ENCODE data around the gene TRAPPC2. TPM values are rescaled to one million over a fixed set of nuclear protein-coding genes. Genes with fewer than 3 reads are reported as not detected.

The TRAPPC2 gene
- total RNA-seq, 1 experiment from 2014 or later = 10.2 TPM

DNA sequence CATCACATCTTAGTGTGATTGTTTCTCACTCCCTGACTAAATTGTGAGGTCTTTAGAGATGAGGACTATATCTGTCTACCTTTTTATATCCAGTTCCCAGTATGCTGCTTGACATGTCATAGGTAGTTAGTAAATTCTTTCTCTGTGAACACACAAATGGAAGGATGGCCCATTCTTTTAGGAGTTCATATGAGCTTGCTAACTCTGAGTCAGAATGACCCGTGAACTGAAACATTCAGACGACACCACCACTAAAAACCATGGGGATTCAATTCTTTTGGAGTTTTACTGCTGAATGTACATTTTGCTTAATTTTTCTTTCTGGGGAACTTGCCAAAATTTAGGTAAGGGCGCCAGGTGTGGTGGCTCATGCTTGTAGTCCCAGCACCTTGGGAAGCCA is 14.1 kb upstream of the TRAPPC2 start:
- ChIA-PET CTCF (interaction anchor here (2.0 kb wide), 1 partner anchor 14 kb away, joined by 5 read pairs; the partner anchor contains the start of genes OFD1 and TRAPPC2), POLR2A (no interaction called here)
- Mint-ChIP-seq H3K4me1 (no peaks in the 10 kb centered on the region), H3K9me3 (no peaks in the 10 kb centered on the region), H3K36me3 (peaks cover 36% of the 10 kb centered on the region), H3K27ac (no peak overlapping the region), H3K27me3 (ENCODE audit: low read depth) (no peaks in the 10 kb centered on the region), H3K4me3 (no peak overlapping the region)
- no peak for TF ChIP-seq KAT7 (CRISPR knock-in tag; IDR thresholded peaks at IDR 0.05; ENCODE audit: borderline replicate concordance)
- TF ChIP-seq, protein P1, sequence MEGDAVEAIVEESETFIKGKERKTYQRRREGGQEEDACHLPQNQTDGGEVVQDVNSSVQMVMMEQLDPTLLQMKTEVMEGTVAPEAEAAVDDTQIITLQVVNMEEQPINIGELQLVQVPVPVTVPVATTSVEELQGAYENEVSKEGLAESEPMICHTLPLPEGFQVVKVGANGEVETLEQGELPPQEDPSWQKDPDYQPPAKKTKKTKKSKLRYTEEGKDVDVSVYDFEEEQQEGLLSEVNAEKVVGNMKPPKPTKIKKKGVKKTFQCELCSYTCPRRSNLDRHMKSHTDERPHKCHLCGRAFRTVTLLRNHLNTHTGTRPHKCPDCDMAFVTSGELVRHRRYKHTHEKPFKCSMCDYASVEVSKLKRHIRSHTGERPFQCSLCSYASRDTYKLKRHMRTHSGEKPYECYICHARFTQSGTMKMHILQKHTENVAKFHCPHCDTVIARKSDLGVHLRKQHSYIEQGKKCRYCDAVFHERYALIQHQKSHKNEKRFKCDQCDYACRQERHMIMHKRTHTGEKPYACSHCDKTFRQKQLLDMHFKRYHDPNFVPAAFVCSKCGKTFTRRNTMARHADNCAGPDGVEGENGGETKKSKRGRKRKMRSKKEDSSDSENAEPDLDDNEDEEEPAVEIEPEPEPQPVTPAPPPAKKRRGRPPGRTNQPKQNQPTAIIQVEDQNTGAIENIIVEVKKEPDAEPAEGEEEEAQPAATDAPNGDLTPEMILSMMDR (IDR thresholded peaks at IDR 0.05) = no peak
- TF ChIP-seq, protein P2, sequence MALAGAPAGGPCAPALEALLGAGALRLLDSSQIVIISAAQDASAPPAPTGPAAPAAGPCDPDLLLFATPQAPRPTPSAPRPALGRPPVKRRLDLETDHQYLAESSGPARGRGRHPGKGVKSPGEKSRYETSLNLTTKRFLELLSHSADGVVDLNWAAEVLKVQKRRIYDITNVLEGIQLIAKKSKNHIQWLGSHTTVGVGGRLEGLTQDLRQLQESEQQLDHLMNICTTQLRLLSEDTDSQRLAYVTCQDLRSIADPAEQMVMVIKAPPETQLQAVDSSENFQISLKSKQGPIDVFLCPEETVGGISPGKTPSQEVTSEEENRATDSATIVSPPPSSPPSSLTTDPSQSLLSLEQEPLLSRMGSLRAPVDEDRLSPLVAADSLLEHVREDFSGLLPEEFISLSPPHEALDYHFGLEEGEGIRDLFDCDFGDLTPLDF (CRISPR knock-in tag; IDR thresholded peaks at IDR 0.05) = no peak
- no peak for DNase-seq (ENCODE audit: low spot score)
- ATAC-seq = no peak

DNA sequence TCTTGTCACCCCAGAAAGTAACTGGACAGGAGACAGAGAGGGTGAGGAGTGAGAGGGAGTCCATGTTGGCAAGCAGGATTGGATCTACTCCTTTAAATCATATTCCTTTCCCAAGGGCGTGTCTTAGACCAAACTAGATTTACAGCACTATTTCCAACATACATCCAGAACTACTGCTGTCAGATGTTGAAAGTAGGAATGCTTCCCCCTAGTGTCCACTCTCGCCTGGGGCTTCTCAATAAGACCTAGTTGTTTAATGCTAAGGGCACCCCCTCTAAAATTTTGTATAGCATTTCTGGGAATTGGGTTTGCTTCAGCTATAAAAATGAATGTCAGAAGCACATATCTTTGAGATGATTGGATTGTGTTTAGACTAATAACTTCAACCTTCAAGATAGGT is 13.4 kb upstream of the TRAPPC2 start:
- H3K4me3 Mint-ChIP-seq = no peak overlapping the region
- H3K27ac Mint-ChIP-seq = no peak overlapping the region
- ChIA-PET CTCF (interaction anchor here (2.0 kb wide), 1 partner anchor 13 kb away, joined by 5 read pairs; the partner anchor contains the start of genes OFD1 and TRAPPC2), POLR2A (no interaction called here)
- H3K27me3 Mint-ChIP-seq (ENCODE audit: low read depth) = no peaks in the 10 kb centered on the region
- H3K4me1 Mint-ChIP-seq = peaks cover under 1% of the 10 kb centered on the region; the same call in 1 of the 2 replicates
- DNase-seq (ENCODE audit: low spot score) = peak; percentile 13
- H3K9me3 Mint-ChIP-seq = no peaks in the 10 kb centered on the region
- H3K36me3 Mint-ChIP-seq = peaks cover 32% of the 10 kb centered on the region
- ATAC-seq = peak; percentile 36
- TF ChIP-seq TEAD4 (CRISPR knock-in tag; IDR thresholded peaks at IDR 0.05) (no peak), CBFB (CRISPR knock-in tag; IDR thresholded peaks at IDR 0.05; ENCODE audit: low read depth) (no peak), ATF1 (CRISPR knock-in tag; IDR thresholded peaks at IDR 0.05) (no peak), NR2C2 (CRISPR knock-in tag; IDR thresholded peaks at IDR 0.05) (no peak), PRRX2 (CRISPR knock-in tag; IDR thresholded peaks at IDR 0.05) (no peak), TP53 (CRISPR knock-in tag; IDR thresholded peaks at IDR 0.05) (no peak), ZNF219 (CRISPR knock-in tag; IDR thresholded peaks at IDR 0.05; ENCODE audit: borderline replicate concordance) (no peak), CREB1 (CRISPR knock-in tag; IDR thresholded peaks at IDR 0.05) (no peak), OVOL2 (CRISPR knock-in tag; IDR thresholded peaks at IDR 0.05; ENCODE audit: borderline replicate concordance) (no peak), GRHL2 (CRISPR knock-in tag; IDR thresholded peaks at IDR 0.05; ENCODE audit: insufficient replicate concordance, severe bottlenecking) (no peak)
- TF ChIP-seq, protein P3, sequence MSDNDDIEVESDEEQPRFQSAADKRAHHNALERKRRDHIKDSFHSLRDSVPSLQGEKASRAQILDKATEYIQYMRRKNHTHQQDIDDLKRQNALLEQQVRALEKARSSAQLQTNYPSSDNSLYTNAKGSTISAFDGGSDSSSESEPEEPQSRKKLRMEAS (CRISPR knock-in tag; IDR thresholded peaks at IDR 0.05) = no peak
- TF ChIP-seq, protein P4, sequence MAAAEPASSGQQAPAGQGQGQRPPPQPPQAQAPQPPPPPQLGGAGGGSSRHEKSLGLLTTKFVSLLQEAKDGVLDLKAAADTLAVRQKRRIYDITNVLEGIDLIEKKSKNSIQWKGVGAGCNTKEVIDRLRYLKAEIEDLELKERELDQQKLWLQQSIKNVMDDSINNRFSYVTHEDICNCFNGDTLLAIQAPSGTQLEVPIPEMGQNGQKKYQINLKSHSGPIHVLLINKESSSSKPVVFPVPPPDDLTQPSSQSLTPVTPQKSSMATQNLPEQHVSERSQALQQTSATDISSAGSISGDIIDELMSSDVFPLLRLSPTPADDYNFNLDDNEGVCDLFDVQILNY (CRISPR knock-in tag; IDR thresholded peaks at IDR 0.05) = no peak
- TF ChIP-seq, protein P5, sequence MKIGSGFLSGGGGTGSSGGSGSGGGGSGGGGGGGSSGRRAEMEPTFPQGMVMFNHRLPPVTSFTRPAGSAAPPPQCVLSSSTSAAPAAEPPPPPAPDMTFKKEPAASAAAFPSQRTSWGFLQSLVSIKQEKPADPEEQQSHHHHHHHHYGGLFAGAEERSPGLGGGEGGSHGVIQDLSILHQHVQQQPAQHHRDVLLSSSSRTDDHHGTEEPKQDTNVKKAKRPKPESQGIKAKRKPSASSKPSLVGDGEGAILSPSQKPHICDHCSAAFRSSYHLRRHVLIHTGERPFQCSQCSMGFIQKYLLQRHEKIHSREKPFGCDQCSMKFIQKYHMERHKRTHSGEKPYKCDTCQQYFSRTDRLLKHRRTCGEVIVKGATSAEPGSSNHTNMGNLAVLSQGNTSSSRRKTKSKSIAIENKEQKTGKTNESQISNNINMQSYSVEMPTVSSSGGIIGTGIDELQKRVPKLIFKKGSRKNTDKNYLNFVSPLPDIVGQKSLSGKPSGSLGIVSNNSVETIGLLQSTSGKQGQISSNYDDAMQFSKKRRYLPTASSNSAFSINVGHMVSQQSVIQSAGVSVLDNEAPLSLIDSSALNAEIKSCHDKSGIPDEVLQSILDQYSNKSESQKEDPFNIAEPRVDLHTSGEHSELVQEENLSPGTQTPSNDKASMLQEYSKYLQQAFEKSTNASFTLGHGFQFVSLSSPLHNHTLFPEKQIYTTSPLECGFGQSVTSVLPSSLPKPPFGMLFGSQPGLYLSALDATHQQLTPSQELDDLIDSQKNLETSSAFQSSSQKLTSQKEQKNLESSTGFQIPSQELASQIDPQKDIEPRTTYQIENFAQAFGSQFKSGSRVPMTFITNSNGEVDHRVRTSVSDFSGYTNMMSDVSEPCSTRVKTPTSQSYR (CRISPR knock-in tag; IDR thresholded peaks at IDR 0.05) = no peak
- TF ChIP-seq, protein P6, sequence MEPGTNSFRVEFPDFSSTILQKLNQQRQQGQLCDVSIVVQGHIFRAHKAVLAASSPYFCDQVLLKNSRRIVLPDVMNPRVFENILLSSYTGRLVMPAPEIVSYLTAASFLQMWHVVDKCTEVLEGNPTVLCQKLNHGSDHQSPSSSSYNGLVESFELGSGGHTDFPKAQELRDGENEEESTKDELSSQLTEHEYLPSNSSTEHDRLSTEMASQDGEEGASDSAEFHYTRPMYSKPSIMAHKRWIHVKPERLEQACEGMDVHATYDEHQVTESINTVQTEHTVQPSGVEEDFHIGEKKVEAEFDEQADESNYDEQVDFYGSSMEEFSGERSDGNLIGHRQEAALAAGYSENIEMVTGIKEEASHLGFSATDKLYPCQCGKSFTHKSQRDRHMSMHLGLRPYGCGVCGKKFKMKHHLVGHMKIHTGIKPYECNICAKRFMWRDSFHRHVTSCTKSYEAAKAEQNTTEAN (CRISPR knock-in tag; IDR thresholded peaks at IDR 0.05) = no peak
- TF ChIP-seq, protein P7, sequence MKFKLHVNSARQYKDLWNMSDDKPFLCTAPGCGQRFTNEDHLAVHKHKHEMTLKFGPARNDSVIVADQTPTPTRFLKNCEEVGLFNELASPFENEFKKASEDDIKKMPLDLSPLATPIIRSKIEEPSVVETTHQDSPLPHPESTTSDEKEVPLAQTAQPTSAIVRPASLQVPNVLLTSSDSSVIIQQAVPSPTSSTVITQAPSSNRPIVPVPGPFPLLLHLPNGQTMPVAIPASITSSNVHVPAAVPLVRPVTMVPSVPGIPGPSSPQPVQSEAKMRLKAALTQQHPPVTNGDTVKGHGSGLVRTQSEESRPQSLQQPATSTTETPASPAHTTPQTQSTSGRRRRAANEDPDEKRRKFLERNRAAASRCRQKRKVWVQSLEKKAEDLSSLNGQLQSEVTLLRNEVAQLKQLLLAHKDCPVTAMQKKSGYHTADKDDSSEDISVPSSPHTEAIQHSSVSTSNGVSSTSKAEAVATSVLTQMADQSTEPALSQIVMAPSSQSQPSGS (CRISPR knock-in tag; IDR thresholded peaks at IDR 0.05; ENCODE audit: borderline replicate concordance, low read depth) = no peak
- TF ChIP-seq, protein P2 (CRISPR knock-in tag; IDR thresholded peaks at IDR 0.05) = no peak
- TF ChIP-seq, protein P8, sequence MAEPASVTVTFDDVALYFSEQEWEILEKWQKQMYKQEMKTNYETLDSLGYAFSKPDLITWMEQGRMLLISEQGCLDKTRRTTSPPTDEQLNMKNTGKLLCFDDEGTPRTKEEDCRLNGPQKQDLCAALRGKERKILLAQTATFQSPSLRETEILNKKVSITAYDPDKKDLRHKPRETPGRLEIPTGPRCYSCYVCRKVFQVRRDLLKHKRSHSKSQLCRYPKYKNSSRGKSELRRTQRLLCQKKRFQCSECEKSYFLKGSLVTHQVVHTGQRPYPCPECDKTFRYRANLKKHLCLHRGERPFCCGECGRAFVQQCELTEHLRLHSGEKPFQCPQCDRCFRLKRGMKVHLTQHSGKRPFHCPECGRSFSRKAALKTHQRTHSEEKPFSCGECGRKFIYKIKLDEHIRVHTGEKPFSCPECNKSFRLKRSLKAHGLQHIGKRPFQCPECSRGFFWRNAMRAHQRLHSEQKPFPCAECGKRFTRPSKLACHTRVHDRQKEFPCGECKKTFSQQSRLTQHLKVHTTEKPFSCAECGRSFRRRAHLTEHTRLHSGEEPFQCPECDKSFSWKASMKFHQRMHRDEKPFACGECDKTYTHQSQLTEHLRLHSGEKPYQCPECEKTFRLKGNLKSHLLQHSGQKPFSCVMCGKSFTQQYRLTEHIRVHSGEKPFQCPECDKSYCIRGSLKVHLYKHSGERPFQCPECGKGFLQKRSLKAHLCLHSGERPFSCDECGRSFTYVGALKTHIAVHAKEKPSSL (CRISPR knock-in tag; conservative IDR thresholded peaks at IDR 0.05) = no peak
- TF ChIP-seq, protein P9, sequence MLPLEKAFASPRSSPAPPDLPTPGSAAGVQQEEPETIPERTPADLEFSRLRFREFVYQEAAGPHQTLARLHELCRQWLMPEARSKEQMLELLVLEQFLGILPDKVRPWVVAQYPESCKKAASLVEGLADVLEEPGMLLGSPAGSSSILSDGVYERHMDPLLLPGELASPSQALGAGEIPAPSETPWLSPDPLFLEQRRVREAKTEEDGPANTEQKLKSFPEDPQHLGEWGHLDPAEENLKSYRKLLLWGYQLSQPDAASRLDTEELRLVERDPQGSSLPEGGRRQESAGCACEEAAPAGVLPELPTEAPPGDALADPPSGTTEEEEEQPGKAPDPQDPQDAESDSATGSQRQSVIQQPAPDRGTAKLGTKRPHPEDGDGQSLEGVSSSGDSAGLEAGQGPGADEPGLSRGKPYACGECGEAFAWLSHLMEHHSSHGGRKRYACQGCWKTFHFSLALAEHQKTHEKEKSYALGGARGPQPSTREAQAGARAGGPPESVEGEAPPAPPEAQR (CRISPR knock-in tag; IDR thresholded peaks at IDR 0.05) = no peak

Measured in WTC11 (cell line).